ENCODE results near the gene KIF16B.

GRCh38 chr20:16270314-16270931, 302.8 kb downstream of the KIF16B start:
- TF ChIP-seq POLR2A (IDR thresholded peaks at IDR 0.05) (no peak), CTCF (IDR thresholded peaks at IDR 0.05) (no peak), POLR2AphosphoS5 (IDR thresholded peaks at IDR 0.05) (no peak)

All from breast epithelium (tissue), 3 donors.